Colonic mucosa (tissue), 4 donors: ENCODE measurements around the gene LGI1. TPM values are rescaled to one million over a fixed set of nuclear protein-coding genes. Genes with fewer than 3 reads are reported as not detected.

Experiments
- DNase-seq: peaks from one replicate; pipeline ENCODE4 v3.0.0-alpha.2; 2020
- H3K27ac ChIP-seq: fragments of 200-600 bp; one replicate; pipeline ENCODE4 v1.8.0; 2021
- H3K27me3 ChIP-seq: fragments of 200-600 bp; one replicate; pipeline ENCODE4 v1.8.0; 2021
- H3K36me3 ChIP-seq: fragments of 200-600 bp; one replicate; pipeline ENCODE4 v1.8.0; 2021
- H3K4me1 ChIP-seq: fragments of 200-600 bp; one replicate; pipeline ENCODE4 v1.8.0; 2021; ENCODE audit warnings: mild to moderate bottlenecking
- H3K4me3 ChIP-seq: fragments of 200-600 bp; one replicate; pipeline ENCODE4 v1.8.0; 2021
- H3K9ac ChIP-seq, 2 donors: one replicate each; pipeline ENCODE4 v1.7.0; 2013; ENCODE audit warnings: control low read depth in 2 of 2, low read depth in 2 of 2, low read length in 2 of 2
- H3K9me3 ChIP-seq: fragments of 200-600 bp; one replicate; pipeline ENCODE4 v1.8.0; 2021
- CTCF ChIP-seq: fragments of 200-600 bp; IDR thresholded peaks from one replicate; pipeline ENCODE4 v1.8.0; 2022; ENCODE audit warnings: antibody characterized with exemption, mild to moderate bottlenecking
- intact Hi-C: fragments of 100-400 bp; cut with DNase I; formaldehyde crosslinking; loops from one replicate; pipeline ENCODE4 v1.14.1; 2022
- total RNA-seq, 2 donors: library from RNA; stranded (reverse); fragmentation: NEBNext Ultra II Directional in 1 of 2; extraction: Animal tissue kit (Norgen Biotek cat#: 25700) in 1 of 2; gene quantifications; one replicate each; pipeline ENCODE4 v1.2.1, GENCODE V29; 2021
- donor health status: healthy.
- donor health status: DM: no; HTN: no; CAD: no.
- donor health status: DM: no; HTN: no; CAD: no.

LGI1 gene
- total RNA-seq, 2 donors from 2014 or later = 0.47 to 0.98 TPM

DNA sequence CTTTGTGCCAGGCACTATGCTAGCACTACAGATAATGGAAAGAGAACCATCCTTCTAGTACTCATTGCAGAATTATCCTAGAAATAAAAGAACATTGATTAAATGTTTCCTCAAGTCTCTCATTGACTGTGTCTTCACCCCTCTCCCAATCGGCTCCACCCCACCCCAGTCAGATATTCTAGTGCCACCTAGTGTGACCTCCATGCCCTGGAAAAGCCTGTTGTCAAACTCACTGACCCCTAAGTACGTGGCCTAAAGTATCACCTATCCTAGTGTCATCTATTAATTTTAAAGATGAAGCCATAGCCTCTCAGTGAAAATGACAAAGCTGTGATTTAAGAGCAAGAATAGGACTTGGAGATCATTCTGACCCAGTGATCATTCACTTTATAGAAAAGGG lies 26.3 kb downstream of the LGI1 start:
- Histone ChIP-seq H3K4me3 (no peak overlapping the region), H3K9me3 (no peaks in the 10 kb centered on the region), H3K27ac (no peak overlapping the region), H3K27me3 (no peaks in the 10 kb centered on the region), H3K4me1 (no peaks in the 10 kb centered on the region), H3K36me3 (no peaks in the 10 kb centered on the region), H3K9ac (no peak overlapping the region)
- no peak for TF ChIP-seq CTCF
- no peak for DNase-seq
- intact Hi-C loops = no loop called here

DNA sequence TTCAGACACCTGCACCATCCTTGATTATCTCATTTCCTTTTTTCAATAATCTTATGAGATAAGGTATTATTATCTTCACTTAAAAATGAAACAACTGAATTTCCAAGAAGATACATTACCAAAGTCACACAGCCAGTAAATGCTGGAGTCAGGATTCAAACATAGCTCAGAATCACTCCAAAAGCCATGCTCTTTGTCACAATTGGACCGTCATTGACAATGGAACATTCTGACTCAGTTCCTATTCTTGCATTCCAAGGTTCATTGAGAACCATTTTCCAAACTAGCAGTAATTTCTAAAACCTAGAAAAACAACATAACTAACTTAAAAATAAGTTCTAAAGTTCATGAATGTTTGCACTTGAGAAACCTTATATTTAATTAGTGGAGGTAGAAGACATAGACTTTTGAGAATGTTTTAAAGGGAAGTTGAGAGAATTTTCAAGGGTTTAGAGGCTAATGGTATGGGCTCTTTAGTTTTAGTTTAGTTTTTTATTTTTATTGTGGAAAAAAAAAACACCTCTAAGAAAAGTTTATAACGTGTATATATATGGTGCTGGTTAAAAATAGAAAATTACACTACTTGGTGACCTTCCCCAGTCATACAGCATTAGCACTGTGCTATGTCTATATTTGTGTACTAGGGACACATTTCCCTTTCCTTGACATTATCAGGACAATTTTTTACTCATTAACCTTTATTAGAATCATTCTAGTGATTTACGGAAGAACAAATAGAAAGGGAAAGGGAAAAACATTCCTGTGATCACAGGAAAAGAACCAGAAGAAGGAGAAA lies 30.9 kb downstream of the LGI1 start:
- no peaks in the 10 kb centered on the region for H3K9me3 ChIP-seq

DNA sequence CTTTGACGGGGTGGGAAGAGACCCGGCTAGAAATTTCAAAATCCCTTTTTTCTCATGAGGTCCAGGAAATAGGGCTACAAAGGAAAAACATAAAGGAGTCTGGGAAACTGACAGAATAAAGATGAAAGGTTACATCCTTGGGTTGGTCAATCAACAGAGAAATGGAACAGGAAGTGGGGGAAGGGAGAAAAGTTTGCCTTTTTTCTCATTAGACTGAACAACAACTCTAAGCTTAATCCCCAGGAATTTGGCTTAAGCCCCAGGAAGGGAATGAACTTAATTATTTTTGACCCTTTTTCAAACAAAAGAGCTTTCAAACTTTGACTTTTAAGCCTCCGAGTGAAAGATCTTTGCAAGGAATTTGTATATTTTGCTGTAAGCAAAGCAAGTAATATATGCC lies 32.7 kb downstream of the LGI1 start:
- H3K9me3 ChIP-seq = no peaks in the 10 kb centered on the region
- no peak for DNase-seq
- H3K9ac ChIP-seq = no peak overlapping the region
- H3K4me1 ChIP-seq = no peaks in the 10 kb centered on the region
- no peak for TF ChIP-seq CTCF
- no peaks in the 10 kb centered on the region for H3K27me3 ChIP-seq
- H3K36me3 ChIP-seq = no peaks in the 10 kb centered on the region
- intact Hi-C loops = no loop called here
- no peak overlapping the region for H3K4me3 ChIP-seq
- H3K27ac ChIP-seq = no peak overlapping the region

More for the DNA sequence above, 30.9 kb downstream of the LGI1 start:
- no peak for TF ChIP-seq CTCF
- intact Hi-C loops = no loop called here
- Histone ChIP-seq H3K27ac (no peak overlapping the region), H3K4me1 (no peaks in the 10 kb centered on the region), H3K27me3 (no peaks in the 10 kb centered on the region), H3K36me3 (no peaks in the 10 kb centered on the region), H3K4me3 (no peak overlapping the region), H3K9ac (no peak overlapping the region)
- no peak for DNase-seq

DNA sequence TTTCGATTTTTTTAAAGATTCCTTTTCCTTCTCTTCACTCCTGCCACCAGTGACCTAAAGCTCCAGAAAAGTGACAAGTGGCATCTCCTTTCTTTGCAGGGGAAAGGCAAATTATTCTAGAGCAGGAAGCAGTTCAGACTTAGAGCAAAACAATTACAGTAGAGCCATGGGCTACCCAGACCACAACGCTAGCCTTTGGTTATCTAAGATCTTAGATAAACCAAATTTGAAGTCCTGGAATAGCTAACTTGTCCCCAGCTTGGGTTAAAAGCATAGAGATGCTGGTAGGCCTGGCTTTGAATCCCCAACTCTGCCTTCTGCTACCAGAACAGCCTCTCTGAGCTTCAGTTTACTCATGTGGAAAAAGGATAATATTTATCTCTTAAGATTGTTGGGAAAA lies 38.4 kb downstream of the LGI1 start:
- intact Hi-C loops = no loop called here
- no peak for TF ChIP-seq CTCF
- no peaks in the 10 kb centered on the region for H3K36me3 ChIP-seq
- no peaks in the 10 kb centered on the region for H3K4me1 ChIP-seq
- no peak overlapping the region for H3K27ac ChIP-seq
- no peak overlapping the region for H3K4me3 ChIP-seq
- H3K9ac ChIP-seq = no peak overlapping the region
- DNase-seq = no peak
- no peaks in the 10 kb centered on the region for H3K9me3 ChIP-seq
- H3K27me3 ChIP-seq = no peaks in the 10 kb centered on the region

- Histone ChIP-seq H3K9ac (no peak overlapping the region), H3K27me3 (no peaks in the 10 kb centered on the region), H3K4me3 (no peak overlapping the region), H3K4me1 (no peaks in the 10 kb centered on the region), H3K36me3 (no peaks in the 10 kb centered on the region), H3K27ac (no peak overlapping the region), H3K9me3 (no peaks in the 10 kb centered on the region)
- TF ChIP-seq CTCF = no peak
- intact Hi-C loops = no loop called here
- no peak for DNase-seq
Measured at GRCh38 chr10:93797825-93798224, 40.1 kb downstream of the LGI1 start.
